SKM-1 (cell line): Measurements from ENCODE around the gene FARP1.

Experiments
- DNase-seq: peaks from one replicate; lab custom pipeline; 2025; ENCODE audit not compliant: unreplicated experiment; lab: John Stamatoyannopoulos, UW

FARP1 gene

DNA sequence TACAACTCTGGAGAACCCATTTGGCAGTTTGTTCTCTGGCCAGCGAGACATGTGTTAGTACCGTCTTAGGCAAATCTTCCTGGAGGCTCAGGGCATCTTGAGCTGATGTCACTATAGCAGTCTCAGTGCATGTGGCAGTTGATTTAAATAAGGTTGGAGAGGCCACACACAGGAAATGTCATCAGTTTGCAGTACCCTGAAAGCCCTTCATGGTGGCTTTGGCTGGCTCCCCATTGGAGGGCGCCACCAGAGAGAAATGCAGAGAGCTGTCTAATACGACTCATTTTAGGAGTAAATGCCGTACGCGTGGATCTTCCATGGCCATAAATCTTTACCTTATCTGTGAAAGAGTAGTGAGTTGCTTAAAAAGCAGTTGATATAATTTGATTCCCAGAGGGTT is 270.9 kb downstream of the FARP1 start:
- DNase-seq: no peak

DNA sequence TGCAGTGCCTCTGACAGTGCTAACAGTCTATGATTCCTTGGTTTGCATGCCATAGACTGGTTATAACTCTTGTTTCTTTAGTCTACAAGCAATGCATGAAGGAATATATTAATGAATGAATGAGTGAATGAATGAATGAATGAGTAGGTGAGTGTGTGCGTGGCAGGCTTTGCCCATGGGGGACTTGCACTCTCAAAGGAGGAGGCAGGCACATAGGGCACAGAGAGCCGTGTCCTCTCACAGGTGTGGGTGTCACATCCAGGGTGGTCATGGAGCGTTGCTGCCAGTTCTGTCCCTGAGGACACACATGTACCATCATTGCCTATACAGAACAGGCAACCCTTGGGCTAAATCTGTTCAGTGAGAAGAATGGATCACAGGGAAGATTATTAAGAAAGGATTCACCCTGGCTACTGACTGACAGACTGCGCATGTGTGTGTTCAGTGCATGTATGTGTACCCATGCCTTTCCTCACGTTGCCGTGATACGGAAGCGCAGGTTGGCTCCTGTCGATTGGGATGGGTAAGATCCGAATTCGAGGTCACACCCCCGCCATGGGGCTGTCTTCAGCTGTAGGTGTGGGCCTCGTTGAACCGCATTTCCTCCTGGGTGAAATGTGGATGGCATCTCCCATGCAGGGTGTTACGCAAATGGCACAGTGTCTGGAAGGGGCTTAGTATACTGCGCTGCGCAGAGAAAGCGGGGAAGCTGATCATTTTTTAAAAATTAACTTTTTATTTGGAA is 272.6 kb downstream of the FARP1 start:
- no peak for DNase-seq

DNA sequence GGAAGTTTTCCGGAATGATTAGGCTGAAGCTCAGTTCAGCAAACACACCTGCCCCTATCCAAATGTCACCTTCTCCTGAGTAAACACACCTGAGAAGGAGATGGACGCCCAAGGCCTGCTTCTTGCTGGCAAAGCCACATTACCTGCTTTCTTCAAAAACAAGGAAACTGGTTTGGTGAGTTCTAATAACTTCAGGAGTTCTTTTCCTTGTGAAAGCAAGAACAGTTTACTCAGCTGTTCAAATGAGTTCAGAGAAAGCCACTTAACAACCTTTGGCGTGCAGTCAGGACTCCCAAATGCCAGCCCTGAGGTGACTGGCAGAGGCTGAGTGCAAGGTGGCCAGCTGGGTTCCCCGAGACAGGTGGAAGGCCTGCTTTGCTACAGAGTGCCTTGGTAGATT is 273.5 kb downstream of the FARP1 start:
- no peak for DNase-seq

DNA sequence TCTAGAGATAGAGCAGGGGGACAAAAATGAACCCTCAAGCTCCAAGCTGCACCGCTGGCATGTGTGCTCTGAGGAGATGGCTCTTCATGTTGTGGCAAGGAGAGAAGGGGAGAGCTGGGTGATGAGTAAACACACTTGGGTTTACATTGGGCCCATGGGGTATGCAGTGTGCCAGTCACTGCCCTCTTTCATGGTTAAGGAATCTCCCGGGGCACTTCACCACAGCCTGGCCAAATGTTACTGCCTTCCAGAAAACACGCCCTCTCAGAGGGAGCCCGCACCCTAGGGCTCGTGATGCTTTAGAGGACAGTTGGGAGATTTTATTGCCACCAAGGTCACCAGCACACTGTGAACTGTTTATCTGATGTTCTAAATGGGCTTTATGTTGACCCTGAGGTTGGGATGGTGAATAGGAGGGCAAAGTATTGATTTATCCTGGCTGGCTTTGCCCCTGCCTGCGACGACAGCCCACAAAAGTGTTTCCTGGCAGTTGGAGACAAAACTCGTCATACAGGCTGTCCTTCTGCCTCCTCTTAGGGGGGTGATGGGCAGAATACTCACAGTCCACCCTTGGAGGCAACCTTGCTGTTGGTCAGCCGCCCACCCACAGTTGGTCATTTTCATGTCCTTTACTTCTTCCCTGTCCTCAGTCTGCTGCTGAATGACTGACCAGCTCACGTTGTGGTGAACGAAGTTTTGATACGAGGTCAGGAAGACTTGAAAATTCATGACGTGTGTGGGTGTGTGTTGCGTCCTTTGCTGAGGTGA is 277.1 kb downstream of the FARP1 start:
- DNase-seq: no peak

DNA sequence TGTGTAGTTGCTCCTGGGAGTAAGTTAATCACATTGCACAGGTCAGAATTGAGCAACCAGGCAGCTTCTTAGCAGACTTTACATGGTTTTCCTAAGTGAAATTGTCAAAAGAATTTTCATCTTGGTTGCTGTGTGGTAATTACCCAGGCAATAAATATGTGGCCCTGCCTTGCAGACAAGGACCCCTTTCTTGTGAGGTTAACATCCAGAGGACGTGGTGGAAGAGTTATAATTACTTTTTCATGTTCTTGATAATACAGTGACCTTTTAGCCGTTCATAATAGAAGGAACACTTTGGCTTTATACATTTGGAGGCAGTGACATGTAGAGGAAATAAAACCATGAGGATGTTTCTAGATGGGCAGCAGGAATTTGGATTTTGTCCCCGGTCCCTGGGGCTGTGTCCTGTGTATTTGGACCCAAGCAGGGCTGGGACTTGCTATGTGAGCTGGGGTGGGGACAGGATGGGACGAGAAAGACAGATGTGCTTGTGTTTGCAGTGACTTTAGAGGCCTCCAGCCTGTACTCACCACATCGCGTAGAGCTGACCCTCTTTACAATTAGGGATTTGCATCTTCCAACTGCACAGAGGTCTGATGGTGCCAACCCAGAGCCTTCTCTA is 277.8 kb downstream of the FARP1 start:
- DNase-seq: no peak

DNA sequence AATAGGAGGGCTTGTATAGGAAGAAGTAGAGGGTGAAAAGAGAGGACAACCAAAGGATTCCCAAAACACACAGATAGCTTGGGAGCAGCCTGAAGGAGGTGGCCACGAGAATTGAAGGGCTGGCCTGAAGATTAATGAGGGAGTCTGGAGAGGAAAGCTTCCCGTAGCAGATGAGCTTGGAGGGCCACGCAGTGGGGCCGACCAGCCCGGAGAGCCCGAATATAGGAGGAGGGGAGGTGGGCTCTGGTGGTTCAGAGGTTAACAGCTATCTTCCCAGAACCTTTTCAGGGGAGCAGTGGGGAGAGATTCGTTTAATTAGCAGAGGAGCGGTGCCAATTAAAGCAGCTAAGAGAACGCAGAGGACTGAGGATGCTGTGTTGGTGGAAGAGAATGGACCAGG is 279.2 kb downstream of the FARP1 start:
- no peak for DNase-seq

DNA sequence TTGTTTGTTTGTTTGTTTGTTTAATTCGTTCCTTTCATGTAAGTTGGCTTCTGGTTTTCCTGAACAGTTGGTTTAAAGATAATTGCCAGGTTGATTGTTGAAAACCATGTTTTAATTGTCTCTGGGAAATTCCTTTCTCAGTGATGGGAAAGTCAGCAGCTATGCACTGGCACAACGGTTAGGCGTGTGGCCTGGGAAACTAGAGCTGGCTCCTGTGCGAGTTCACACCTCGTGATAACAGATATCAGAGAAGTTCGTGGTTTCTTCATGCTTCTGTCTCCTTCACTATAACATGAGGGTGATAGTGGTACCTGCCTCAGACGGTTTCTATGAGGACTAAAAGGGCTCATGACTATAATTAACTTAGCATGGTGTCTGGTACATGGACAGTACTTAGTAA is 280.5 kb downstream of the FARP1 start:
- DNase-seq: no peak

DNA sequence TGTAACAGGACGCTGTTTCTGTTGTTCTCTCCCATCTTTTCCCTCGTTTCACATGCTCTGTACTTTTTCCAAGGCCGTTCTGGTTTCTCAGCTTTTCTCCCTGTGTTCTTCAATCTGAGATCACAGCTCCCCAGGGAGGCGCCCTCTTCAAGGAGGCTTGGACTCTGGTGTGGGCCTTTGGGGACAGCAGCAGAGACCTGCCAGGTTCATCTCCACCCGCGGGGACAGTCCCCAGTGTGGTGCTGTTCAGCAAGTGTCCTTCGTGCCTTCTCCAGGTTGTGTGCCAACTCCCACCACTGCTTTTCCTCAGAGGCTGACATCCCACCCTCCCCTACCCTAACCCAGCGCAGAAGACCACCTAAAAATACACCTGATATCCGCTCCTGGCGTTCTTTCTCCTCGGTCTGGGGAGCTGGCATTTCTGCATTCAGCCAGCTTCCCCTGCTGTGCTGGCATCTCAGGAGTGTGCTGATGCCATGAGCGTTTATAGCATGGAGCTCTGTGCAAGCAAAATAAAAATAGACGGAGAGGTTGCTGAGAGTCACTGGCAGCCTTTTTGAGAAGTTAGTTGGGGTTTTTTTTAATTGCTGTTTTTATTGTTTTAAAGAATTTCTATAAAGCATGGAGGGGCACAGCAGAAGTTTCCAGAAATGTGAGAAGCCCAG is 284.6 kb downstream of the FARP1 start:
- no peak for DNase-seq

DNA sequence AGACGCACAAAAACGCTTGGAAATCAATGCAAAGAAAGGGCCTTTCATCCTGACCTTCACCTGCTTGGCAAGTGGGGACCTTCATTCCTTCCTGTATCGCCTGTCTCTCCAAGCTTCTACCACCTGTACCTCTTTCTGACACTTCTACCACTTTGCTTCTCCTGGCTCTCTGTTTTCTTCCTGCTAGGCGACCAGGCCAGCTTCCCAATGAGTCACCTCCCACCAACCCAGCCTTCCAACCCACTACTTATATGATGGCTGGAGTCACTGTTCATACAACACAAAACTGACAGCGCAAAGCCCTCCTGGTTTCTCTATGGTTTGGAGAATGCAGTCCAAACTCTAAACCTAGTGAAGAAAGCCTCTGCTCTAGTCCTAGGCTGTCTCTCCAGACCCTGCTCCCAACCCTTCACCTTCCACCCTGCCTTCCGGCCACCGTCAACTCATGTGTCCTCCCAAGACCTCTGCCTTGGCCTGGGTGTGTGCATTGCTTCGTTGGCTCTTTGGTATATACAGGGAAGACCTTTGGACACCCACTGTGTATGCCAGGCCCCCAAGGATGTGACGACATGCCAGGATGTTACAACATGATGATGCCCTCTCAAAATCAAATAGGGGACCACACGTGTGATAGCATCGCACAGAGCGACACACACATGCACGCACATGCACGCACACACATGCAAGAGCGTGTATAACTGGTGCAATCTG is 285.5 kb downstream of the FARP1 start:
- no peak for DNase-seq

DNA sequence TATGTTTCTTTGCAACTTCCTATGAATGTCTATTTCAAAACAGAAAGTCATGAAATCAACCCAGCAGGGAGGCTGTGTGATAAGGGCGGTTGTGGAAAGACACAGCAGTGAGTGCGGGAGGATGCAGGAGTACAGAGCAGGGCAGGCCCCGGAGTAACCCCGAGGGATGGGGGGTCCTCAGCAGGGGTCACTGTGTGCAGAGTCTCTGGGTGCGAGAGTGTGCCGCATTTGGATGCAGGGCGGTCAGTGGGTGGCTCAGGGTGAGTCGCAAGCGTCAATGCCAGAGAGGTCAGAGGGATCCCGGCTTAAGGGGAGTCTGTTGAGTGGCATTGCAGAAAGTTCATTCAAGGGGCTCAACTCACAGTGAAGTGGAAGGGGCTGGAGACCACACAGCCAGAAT is 286.2 kb downstream of the FARP1 start:
- DNase-seq: no peak

DNA sequence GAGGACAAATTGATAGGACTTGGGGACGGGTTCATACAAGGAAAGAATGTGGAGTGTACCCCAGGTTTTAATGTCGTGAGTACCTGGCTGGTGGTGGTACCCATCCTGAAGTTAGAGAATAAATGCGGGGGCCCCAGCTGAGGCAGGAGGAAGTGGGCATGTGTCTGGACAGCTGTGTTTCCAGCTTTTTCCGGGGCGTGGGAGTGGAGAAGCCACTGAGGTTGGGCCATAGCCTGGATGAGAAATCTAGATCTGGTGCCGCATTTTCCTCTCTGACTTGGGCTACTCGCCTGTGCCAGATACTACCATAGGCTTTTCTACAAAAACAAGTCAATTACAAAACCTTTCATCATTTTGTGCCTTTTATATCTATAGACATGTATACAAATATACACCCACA is 286.6 kb downstream of the FARP1 start:
- DNase-seq: no peak

DNA sequence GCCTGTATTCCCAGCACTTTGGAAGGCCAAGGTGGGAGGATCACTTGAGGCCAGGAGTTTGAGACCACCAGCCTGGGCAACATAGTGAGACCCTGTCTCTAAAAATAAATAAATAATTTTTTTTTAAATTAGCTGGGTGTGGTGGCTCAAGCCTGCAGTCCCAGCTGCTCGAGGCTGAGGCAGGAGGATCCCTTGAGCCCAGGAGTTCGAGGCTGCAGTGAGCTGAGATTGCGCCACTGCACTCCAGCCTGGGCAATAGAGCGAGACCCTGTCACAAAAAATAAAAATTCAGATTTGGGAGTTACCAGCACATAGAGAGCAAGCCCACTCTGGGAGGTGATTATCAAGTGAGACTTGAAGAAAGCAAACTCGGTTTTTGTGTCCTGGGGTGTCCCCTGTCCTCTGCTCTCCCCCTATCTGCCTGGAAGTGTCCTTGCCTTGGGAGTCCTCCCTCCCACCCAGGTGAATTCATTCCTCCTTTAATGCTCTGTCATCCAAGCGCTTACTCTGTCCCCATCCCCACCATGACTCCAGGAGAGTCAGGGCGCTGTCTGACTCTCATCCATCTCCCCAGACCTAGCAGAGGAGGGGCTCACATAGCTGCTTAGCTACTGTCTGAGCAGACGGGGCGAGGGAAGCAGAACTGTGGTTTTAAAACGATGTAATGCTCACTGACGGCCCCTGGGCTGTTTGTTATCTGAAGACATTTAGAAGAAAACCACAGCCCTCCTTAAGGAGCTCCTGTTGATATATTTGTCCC is 287.3 kb downstream of the FARP1 start:
- no peak for DNase-seq

DNA sequence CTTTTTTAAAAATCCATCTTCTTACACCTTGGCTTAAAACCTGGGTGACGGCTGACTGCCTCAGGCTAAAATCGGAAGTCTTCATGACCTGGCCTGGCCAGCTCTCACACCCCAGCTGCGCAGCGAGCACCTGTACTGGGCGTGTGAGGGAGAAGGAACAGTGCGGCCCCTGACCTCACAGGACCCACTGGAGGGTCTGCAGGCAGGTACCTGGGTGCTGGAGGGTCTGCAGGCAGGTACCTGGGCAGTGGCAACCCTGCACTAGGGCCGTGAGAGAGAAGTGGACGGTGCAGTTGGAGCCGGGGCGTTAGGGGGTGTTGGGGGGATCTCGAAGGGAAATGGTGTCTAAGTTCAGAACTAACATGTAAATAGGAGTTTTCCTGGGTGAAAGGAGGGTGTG is 289.7 kb downstream of the FARP1 start:
- no peak for DNase-seq

DNA sequence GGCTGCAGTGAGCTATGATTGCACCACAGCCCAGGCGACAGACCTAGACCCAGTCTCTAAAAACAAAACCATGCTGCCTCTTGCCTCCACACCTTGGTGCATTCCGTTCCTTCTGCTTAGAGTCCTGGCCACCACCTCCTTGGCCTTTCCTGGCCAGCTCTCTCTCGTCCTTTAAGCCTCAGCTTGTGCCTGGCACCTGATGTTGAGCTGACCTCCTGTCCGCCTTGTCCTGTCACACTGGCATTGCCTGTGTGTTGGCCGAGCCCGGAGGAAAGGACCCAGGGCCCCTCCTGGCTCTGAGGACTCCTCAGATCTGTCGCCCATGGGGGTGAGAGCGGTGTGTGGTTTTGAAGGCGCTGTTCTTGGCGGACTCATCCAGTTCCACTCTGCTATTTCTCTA is 290.8 kb downstream of the FARP1 start:
- no peak for DNase-seq

DNA sequence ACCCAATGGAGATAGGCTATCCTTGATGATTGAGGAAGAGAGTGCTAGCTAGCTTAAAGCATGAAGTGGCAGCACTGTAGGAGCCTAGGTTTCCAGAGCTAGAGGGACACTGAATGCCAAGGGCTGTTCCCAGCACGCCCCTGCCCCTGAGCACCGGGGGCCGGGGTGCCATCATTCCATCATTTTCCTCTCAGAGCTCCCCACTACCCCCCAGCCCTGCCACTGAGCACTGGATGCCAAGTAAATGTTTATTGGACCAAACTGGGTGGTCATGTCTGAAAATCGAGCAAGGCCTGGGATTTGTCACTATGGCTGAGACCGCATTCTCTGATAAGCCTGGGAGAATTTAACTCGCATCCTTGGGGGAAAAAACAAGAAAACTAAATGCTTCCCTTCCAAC is 291.2 kb downstream of the FARP1 start:
- no peak for DNase-seq

DNA sequence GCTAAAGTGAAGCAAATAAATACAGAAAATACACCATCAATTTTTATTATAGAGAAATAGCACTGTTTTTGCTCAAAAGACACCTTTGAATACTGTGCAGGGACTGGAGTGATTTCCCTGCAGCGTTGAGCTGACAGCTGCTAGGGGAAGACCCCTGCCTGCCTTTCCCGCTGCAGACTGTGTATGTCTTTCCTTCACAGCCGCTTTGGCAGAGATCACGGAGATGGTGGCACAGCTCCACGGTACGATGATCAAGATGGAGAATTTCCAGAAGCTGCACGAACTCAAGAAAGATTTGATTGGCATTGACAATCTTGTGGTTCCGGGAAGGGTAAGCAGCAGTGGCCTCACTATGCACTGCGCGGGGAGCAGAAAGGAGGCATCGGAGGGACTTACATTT is 292.5 kb downstream of the FARP1 start:
- no peak for DNase-seq

DNA sequence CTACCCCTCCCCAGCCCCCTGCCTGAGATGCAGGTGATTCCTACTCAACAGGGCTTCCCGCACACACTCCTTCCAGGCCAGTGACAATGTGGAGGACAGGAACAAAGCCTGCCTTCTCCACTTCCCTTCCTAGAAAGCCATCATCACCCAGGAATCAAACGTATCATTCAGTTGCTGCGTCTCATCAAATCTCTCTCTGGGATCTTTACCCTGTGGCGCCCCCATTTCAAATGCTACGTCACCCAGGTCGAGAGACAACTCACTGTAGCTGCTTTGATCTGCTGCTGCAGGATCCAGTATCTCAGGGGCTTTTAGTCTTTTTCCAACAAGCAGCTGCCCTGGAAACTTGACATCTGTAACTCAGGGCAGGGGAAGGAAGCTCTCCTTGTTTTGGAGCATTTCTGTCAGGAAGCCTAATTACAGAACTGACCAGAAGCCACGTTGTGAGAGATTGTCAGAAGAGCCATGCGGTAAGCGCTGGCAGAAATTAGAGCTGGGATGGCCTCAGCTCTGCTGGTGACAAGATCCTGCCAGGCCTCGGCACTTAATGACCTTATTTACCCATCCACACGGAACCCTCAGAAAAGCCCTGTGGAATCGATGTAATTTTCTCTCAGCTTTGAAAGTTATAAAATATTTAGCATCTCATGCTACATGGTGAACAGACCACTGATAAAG is 293.5 kb downstream of the FARP1 start:
- no peak for DNase-seq

DNA sequence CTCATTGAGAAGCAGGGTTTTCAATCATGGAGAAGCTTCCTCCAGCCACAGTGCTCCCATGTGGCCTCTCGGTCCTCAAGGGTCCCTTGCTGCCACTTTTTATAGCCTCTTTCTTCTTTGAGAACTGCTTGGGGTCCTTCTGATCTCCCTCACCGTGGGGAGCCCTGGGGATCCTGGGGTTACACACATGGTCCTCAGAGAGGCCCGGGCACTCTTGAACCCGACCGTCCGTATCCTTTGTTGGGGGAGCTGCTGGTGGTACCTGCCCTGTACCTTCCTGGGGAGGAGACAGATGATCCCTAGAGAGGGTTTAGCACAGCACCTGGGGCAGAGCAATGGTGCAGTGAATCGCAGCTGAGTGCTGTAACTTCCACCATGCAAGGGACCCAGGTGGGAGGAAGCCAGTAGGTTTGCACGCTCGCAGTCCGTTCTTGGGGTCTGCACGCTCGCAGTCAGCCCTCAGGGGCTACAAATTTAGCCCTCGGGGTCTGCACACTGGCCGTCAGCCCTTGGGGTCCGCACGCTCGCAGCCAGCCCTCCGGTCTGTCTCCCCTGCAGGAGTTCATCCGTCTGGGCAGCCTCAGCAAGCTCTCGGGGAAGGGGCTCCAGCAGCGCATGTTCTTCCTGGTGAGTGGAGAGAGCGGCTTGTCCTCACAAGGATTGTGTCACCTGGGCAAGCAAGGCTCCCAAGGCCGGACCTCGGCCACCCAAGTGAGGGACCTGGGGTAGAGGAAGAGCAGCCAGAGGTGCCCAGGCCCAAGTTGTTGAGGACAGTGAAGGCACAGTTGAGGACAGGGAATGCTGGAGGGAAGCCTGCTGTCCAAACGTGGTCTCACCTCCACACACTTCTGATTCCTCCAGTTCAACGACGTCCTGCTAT is 295.6 kb downstream of the FARP1 start:
- DNase-seq: no peak
